Stimulated activated CD4-positive, alpha-beta T cell treated with anti-CD3 and anti-CD28 coated beads, Interleukin-4, amount 100 ng/mL, for 24 hours (primary cell): Measurements from ENCODE around the gene TSPAN8.
"Not testable (repeated sequence)": the region's sequence is repeated elsewhere in the genome, so short reads cannot be mapped to it uniquely, and the experiment has no call there.

Experiments used
- DNase-seq: peaks from one replicate; pipeline ENCODE4 v3.0.0-alpha.2; 2020

Gene TSPAN8

GRCh38 chr12:71157601-71158233 is at the start of gene TSPAN8:
TSS of gene TSPAN8 (minus strand) at chr12:71157999. CDS start at chr12:71157678, 321 bp downstream.
- no peak for DNase-seq

GRCh38 chr12:71201136-71201679 is 43.4 kb upstream of the TSPAN8 start:
- DNase-seq = no peak

- no peak for DNase-seq
Measured at GRCh38 chr12:71200706-71201105, 42.9 kb upstream of the TSPAN8 start.

GRCh38 chr12:71197460-71197859 is 39.7 kb upstream of the TSPAN8 start:
- no peak for DNase-seq

GRCh38 chr12:71195338-71195896 is 37.6 kb upstream of the TSPAN8 start:
- DNase-seq = no peak

GRCh38 chr12:71194657-71195056 is 36.9 kb upstream of the TSPAN8 start:
- no peak for DNase-seq

- DNase-seq = no peak
Measured at GRCh38 chr12:71193041-71193440, 35.2 kb upstream of the TSPAN8 start.

- DNase-seq = no peak
Measured at GRCh38 chr12:71191509-71192196, 33.9 kb upstream of the TSPAN8 start.

- no peak for DNase-seq
Measured at GRCh38 chr12:71190822-71191221, 33.0 kb upstream of the TSPAN8 start.

GRCh38 chr12:71187379-71187778 is 29.6 kb upstream of the TSPAN8 start:
- no peak for DNase-seq

- DNase-seq = no peak
Measured at GRCh38 chr12:71186571-71187288, 28.9 kb upstream of the TSPAN8 start.

GRCh38 chr12:71183846-71184245 is 26.0 kb upstream of the TSPAN8 start:
- no peak for DNase-seq

GRCh38 chr12:71183018-71183417 is 25.2 kb upstream of the TSPAN8 start:
- DNase-seq = no peak

- DNase-seq = no peak
Measured at GRCh38 chr12:71178162-71178561, 20.4 kb upstream of the TSPAN8 start.

- DNase-seq = no peak
Measured at GRCh38 chr12:71174825-71175224, 17.0 kb upstream of the TSPAN8 start.

- DNase-seq = no peak
Measured at GRCh38 chr12:71174146-71174545, 16.3 kb upstream of the TSPAN8 start.

GRCh38 chr12:71170456-71170855 is 12.7 kb upstream of the TSPAN8 start:
- no peak for DNase-seq

GRCh38 chr12:71169286-71169685 is 11.5 kb upstream of the TSPAN8 start:
- no peak for DNase-seq

GRCh38 chr12:71166862-71167496 is 9.2 kb upstream of the TSPAN8 start:
- no peak for DNase-seq

GRCh38 chr12:71166280-71166679 is 8.5 kb upstream of the TSPAN8 start:
- no peak for DNase-seq

- not testable (repeated sequence) for DNase-seq
Measured at GRCh38 chr12:71165780-71166179, 8.0 kb upstream of the TSPAN8 start.

GRCh38 chr12:71164568-71165197 is 6.9 kb upstream of the TSPAN8 start:
- no peak for DNase-seq
